ENCODE results near the gene SLC24A3.

DNA sequence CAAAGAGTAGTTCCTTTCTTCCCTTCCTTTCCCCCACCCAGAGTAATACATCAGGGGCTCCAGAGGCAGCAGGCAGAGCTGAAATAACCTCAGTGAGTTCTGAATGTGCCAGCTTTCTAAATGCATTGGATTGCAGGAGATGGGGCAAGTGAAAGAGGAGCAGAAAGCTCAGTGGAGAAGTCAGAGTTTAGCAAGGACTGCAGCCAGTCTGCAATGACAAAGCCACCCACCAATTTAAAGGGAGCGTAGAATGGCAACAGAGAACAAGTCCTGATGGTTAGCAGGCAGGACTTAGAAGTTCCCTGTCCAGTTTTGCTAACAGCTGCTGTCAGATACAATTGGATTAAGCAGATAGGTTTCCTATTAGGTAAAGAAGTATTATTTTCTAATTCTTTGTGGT lies 342.2 kb downstream of the SLC24A3 start:
- TF ChIP-seq, protein P1, sequence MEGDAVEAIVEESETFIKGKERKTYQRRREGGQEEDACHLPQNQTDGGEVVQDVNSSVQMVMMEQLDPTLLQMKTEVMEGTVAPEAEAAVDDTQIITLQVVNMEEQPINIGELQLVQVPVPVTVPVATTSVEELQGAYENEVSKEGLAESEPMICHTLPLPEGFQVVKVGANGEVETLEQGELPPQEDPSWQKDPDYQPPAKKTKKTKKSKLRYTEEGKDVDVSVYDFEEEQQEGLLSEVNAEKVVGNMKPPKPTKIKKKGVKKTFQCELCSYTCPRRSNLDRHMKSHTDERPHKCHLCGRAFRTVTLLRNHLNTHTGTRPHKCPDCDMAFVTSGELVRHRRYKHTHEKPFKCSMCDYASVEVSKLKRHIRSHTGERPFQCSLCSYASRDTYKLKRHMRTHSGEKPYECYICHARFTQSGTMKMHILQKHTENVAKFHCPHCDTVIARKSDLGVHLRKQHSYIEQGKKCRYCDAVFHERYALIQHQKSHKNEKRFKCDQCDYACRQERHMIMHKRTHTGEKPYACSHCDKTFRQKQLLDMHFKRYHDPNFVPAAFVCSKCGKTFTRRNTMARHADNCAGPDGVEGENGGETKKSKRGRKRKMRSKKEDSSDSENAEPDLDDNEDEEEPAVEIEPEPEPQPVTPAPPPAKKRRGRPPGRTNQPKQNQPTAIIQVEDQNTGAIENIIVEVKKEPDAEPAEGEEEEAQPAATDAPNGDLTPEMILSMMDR (conservative IDR thresholded peaks at IDR 0.05; ENCODE audit: low read length), result no peak
- no peak for TF ChIP-seq EZH2phosphoT487 (IDR thresholded peaks at IDR 0.05; ENCODE audit: borderline replicate concordance)
